GM12878 (cell line): Measurements from ENCODE around the gene ECSIT. TPM values are rescaled to one million over a fixed set of nuclear protein-coding genes. Genes with fewer than 3 reads are reported as not detected.
A peak's percentile ranks its signal among the peaks of the same experiment; 100 is the strongest.

Experiments
- ATAC-seq: fragments of 200-7000 bp; cut with Tn5 transposase; 3 replicates; pipeline ENCODE4 v1.9.1; 2020; ENCODE audit warnings: mild to moderate bottlenecking, moderate library complexity
- BruUV-seq: library from RNA; stranded (reverse); fragments of 400-500 nt; replicated peaks from 2 replicates; lab custom pipeline; 2021; lab: Mats Ljungman, UMichigan
- CTCF ChIA-PET: fragments of 300-600 bp; sonication (Branson Sonifier 250); formaldehyde crosslinking; extraction: SDS; loops from one replicate; lab custom pipeline; 2021; ENCODE audit warnings: inconsistent platforms; lab: Yijun Ruan, JAX
- POLR2A ChIA-PET: fragments of 350-600 bp; formaldehyde crosslinking; extraction: SDS; loops from one replicate; lab custom pipeline; 2021; ENCODE audit warnings: inconsistent platforms; lab: Charles Lee
- RAD21 ChIA-PET: fragments of 300-600 bp; sonication (Branson Sonifier 250); formaldehyde crosslinking; loops from one replicate; lab custom pipeline; 2023; ENCODE audit warnings: antibody characterized with exemption; ENCODE audit not compliant: unreplicated experiment; lab: Charles Lee
- SMC1A ChIA-PET: fragments of 300-600 bp; sonication (Branson Sonifier 250); formaldehyde crosslinking; loops from one replicate; lab custom pipeline; 2023; ENCODE audit not compliant: unreplicated experiment, uncharacterized antibody; lab: Charles Lee
- DNase-seq: peaks from one replicate; pipeline ENCODE4 v3.0.0-alpha.2; 2011; ENCODE audit warnings: low read depth, low spot score
- FAIRE-seq: peaks from 3 replicates; lab custom pipeline; 2011; peaks lifted over from hg19 to GRCh38; lab: Jason Lieb, UNC
- H2AFZ ChIP-seq: 2 replicates; pipeline ENCODE4 v1.6.0; 2011; ENCODE audit warnings: low read depth, low read length, control low read depth; ENCODE audit not compliant: control insufficient read depth
- H3K27ac ChIP-seq: 2 replicates; pipeline ENCODE4 v1.5.1; 2011; ENCODE audit warnings: control low read depth; ENCODE audit not compliant: control insufficient read depth, insufficient read depth
- H3K27me3 ChIP-seq, 2 experiments: replicated peaks in 1 of 2; 2 replicates each; pipeline versions ENCODE4 v1.6.0 to v1.6.1; 2011; ENCODE audit warnings: low read length in 1 of 2; ENCODE audit not compliant: control insufficient read depth in 2 of 2, insufficient read depth in 2 of 2
- H3K36me3 ChIP-seq, 2 experiments: 2 replicates each; pipeline ENCODE4 v1.5.1; 2011; ENCODE audit warnings: low read length in 1 of 2; ENCODE audit not compliant: control insufficient read depth in 2 of 2, insufficient read depth in 2 of 2
- H3K4me1 ChIP-seq: 2 replicates; pipeline ENCODE4 v1.6.1; 2011; ENCODE audit warnings: mild to moderate bottlenecking, low read length, moderate library complexity, mixed read lengths; ENCODE audit not compliant: control insufficient read depth, insufficient read depth
- H3K4me2 ChIP-seq: 2 replicates; pipeline ENCODE4 v1.6.0; 2011; ENCODE audit warnings: control low read depth; ENCODE audit not compliant: control insufficient read depth, insufficient read depth
- H3K4me3 ChIP-seq: fragments of 200-600 bp; sonication (generic); 2 replicates; pipeline ENCODE4 v1.5.1; 2016
- H3K79me2 ChIP-seq: 2 replicates; pipeline ENCODE4 v1.6.0; 2011; ENCODE audit warnings: low read length; ENCODE audit not compliant: control insufficient read depth, insufficient read depth
- H3K9ac ChIP-seq: 2 replicates; pipeline ENCODE4 v1.8.0; 2011; ENCODE audit warnings: low read length, control low read depth, mixed read lengths; ENCODE audit not compliant: control insufficient read depth, insufficient read depth
- H3K9me3 ChIP-seq: replicated peaks from 3 replicates; pipeline ENCODE4 v1.5.1; 2011; ENCODE audit warnings: mild to moderate bottlenecking, low read length; ENCODE audit not compliant: control insufficient read depth, insufficient read depth
- H4K20me1 ChIP-seq: 2 replicates; pipeline ENCODE4 v1.6.0; 2011; ENCODE audit not compliant: control insufficient read depth, insufficient read depth
- MYC ChIP-seq: IDR thresholded peaks from 2 replicates; pipeline ENCODE4 v1.6.1; 2011; ENCODE audit warnings: mild to moderate bottlenecking, low read length, moderate library complexity, inconsistent platforms; ENCODE audit not compliant: insufficient read depth, insufficient replicate concordance, insufficient read length, severe bottlenecking
- NBN ChIP-seq: fragments of 450-650 bp; IDR thresholded peaks from 2 replicates; pipeline ENCODE4 v1.6.1; 2016
- PML ChIP-seq: IDR thresholded peaks from 2 replicates; pipeline ENCODE4 v1.6.1; 2012; ENCODE audit warnings: low read length, inconsistent platforms
- RB1 ChIP-seq: fragments of 450-650 bp; formaldehyde crosslinking; IDR thresholded peaks from 2 replicates; pipeline ENCODE4 v1.6.1; 2017; ENCODE audit warnings: mild to moderate bottlenecking, borderline replicate concordance
- SP1 ChIP-seq: IDR thresholded peaks from one replicate; pipeline ENCODE4 v1.6.1; 2011; ENCODE audit warnings: low read depth, low read length
- ZNF207 ChIP-seq: fragments of 450-650 bp; IDR thresholded peaks from 2 replicates; pipeline ENCODE4 v1.6.1; 2014; ENCODE audit warnings: antibody characterized with exemption, mild to moderate bottlenecking, borderline replicate concordance
- ZNF24 ChIP-seq: fragments of 450-650 bp; IDR thresholded peaks from 2 replicates; pipeline ENCODE4 v1.6.1; 2017; ENCODE audit warnings: antibody characterized with exemption, mild to moderate bottlenecking
- WGBS: methylation state at CpG from one replicate; pipeline ENCODE4 v1.1.6; 2016; ENCODE audit warnings: low lambda C conversion rate; ENCODE audit not compliant: insufficient replicate concordance, insufficient coverage; ENCODE audit errors: missing lambda C conversion rate; 5-methylcytosine and 5-hydroxymethylcytosine counted together
- in situ Hi-C: fragments of 300-500 bp; cut with MboI; formaldehyde crosslinking; loops from 9 replicates; pipeline ENCODE4 v1.14.3; 2018; ENCODE audit warnings: mixed read lengths
- intact Hi-C: fragments of 100-400 bp; cut with micrococcal nuclease; formaldehyde crosslinking; loops from one replicate; pipeline ENCODE4 v1.14.2; 2022; ENCODE audit not compliant: unreplicated experiment
- polyA plus RNA-seq, 11 experiments: library from polyadenylated mRNA; depleted of rRNA in 4 of 11; unstranded in 6 of 11; stranded (reverse) in 5 of 11; fragments of >200 nt; fragmentation: Nextera tagmentation in 4 of 11; fragmentation: Illumina TruSeq in 1 of 11; extraction: Ambion mirVana in 4 of 11; extraction: Trizol in 1 of 11; gene quantifications; 1 replicate in 1 of 11; 2 replicates in 10 of 11; pipeline versions ENCODE4 v1.2.1 to v1.2.3, GENCODE V29; 2011 to 2016; ENCODE audit warnings: inconsistent platforms in 2 of 11, missing spikeins in 2 of 11, low read depth in 1 of 11
- total RNA-seq, 4 experiments: library from RNA; depleted of rRNA in 3 of 4; stranded (reverse); fragments of >200 nt in 3 of 4; fragmentation: Illumina TruSeq in 1 of 4; extraction: Trizol in 1 of 4; gene quantifications; 2 replicates each; pipeline versions ENCODE4 v1.2.1 to v1.2.3, GENCODE V29; 2013 to 2021

ECSIT gene
- total and polyA plus RNA-seq, 10 of the 15 experiments (the other 5 are each of a cell fraction or from before 2014, with no cell fraction given), result 1.0 to 59.6 (median 41.3) TPM

- TF ChIP-seq NBN (0 out of 2 replicates have a peak, but pooled peaks have one; percentile 25), MYC (no peak), SP1 (peak; percentile 84)
These were observed 23.9 kb downstream of the ECSIT start (continued) for GRCh38 chr19:11505032-11505503.

GRCh38 chr19:11504502-11505031 is 24.4 kb downstream of the ECSIT start:
- no peak for DNase-seq
- intact Hi-C loops (loop anchor here (1.0 kb wide), 1 partner anchor 69 kb away; the partner anchor contains the start of genes ODAD3 and PRKCSH), in situ Hi-C loops (no loop called here)
- H3K4me2 ChIP-seq, result peak overlapping the region; percentile 78
- peaks cover 4% of the 10 kb centered on the region for H3K79me2 ChIP-seq
- H3K27me3 ChIP-seq, result no peaks in the 10 kb centered on the region
- H3K4me3 ChIP-seq, result peak overlapping the region; percentile 83
- no TSS peak for BruUV-seq
- no peak overlapping the region for H3K27ac ChIP-seq
- H3K36me3 ChIP-seq, result no peaks in the 10 kb centered on the region
- ChIA-PET POLR2A (no interaction called here), RAD21 (interaction anchor here (0.6 kb wide), 1 partner anchor 54 kb away, joined by 3 read pairs; the partner anchor contains the start of gene ELOF1), CTCF (no interaction called here), SMC1A (interaction anchor here (1.2 kb wide), 1 partner anchor 55 kb away, joined by 3 read pairs; no protein-coding TSS in a partner anchor)
- H3K4me1 ChIP-seq, result no peaks in the 10 kb centered on the region
- H2AFZ ChIP-seq, result peak overlapping the region; percentile 5; the same call in 1 of the 2 replicates
- no peak for FAIRE-seq
- no peaks in the 10 kb centered on the region for H4K20me1 ChIP-seq
- ATAC-seq, result no peak
- H3K9ac ChIP-seq, result peak overlapping the region; percentile 54
- no peaks in the 10 kb centered on the region for H3K9me3 ChIP-seq
- TF ChIP-seq RB1 (0 out of 2 replicates have a peak, but pooled peaks have one; percentile 22), PML (no peak), ZNF207 (0 out of 2 replicates have a peak, but pooled peaks have one; percentile 37), ZNF24 (no peak)
- 69% methylated on average over 7 of the region's 7 CpGs for WGBS
